GM12873 (cell line): ENCODE results near the gene VPS41.

Source experiments
- TF ChIP-seq, protein P1 (sequence below): IDR thresholded peaks from 2 replicates; pipeline ENCODE4 v1.5.1; 2012; ENCODE audit warnings: low read depth, mild to moderate bottlenecking, moderate library complexity, low read length, control low read depth; ENCODE audit not compliant: insufficient read depth; ENCODE audit errors: missing control alignments

VPS41 gene

DNA sequence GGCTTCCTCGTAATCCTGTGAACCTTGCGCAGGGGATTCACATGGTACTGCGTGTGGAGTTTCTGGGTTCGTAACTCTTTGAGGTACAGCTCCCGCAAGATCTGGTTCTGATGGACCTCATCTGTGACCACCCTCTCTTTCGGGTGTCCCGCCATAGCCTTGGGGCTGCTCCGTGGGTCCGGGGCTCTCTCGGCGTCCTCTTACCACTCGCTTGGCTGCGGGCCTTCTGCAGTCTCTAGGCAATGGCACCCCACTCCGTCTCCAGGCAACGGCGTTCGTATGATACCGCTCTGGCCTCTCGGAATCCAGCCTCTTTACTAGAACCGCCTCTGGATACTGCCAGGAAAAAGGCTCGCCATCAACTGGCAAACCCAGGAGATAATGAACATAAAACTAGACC, 223.1 kb downstream of the VPS41 start:
- TF ChIP-seq, protein P1, sequence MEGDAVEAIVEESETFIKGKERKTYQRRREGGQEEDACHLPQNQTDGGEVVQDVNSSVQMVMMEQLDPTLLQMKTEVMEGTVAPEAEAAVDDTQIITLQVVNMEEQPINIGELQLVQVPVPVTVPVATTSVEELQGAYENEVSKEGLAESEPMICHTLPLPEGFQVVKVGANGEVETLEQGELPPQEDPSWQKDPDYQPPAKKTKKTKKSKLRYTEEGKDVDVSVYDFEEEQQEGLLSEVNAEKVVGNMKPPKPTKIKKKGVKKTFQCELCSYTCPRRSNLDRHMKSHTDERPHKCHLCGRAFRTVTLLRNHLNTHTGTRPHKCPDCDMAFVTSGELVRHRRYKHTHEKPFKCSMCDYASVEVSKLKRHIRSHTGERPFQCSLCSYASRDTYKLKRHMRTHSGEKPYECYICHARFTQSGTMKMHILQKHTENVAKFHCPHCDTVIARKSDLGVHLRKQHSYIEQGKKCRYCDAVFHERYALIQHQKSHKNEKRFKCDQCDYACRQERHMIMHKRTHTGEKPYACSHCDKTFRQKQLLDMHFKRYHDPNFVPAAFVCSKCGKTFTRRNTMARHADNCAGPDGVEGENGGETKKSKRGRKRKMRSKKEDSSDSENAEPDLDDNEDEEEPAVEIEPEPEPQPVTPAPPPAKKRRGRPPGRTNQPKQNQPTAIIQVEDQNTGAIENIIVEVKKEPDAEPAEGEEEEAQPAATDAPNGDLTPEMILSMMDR, result no peak

DNA sequence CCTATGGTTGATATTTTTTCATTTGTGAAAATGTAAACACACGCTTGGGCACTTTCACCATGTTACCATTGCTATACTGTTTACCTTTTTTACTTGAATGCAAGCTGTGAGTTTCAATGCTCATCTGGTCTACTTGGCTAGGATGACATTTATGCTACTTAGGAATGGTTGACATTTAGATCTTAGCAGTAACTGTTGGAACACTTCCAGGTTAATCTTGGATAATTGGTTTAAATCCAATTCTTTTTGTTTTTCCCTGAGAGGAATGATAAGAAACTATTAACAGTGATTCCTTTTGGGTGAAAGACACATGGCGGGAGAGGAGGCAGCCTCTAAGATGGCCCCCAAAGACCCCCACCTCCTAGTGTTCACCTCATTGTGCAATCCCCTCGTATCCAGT, 226.4 kb downstream of the VPS41 start:
- TF ChIP-seq, protein P1, result no peak

DNA sequence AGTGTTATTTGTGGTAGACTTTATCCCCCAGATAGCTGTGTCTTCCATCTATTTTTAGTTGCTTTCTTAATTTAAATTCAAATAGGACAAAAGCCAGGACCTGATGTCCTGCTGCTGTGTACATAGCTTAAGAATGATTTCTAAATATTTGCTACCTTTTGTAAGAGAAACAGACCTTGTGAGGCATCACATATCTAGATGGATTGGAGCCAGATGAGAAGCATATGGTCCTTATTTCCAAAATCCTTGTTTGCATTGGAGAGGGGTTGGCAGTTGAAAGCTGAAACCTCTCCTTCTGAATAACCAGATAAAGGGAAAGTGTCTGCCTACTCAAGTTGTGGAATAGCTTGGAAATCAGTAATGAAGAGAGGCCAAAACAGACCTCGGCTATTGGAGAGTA, 227.1 kb downstream of the VPS41 start:
- TF ChIP-seq, protein P1, result no peak

DNA sequence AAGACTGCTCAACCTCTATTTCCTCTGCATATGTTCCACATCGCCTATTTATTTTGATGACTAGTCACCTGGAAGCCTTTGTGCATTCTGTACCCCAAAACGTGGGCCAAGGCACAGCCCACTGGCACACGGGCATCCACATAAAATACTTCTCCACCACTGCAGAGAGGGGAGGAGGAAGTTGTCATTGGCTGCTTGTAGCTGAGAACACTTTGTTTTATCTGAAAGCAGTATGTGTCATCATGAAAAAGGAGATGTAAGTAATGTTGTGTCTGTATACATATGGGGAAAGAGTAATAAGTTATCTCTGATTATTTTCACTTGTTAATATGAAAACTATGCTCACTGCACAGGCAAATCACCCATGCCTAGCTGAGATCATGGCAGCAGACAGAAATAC, 229.6 kb downstream of the VPS41 start:
- TF ChIP-seq, protein P1, result no peak

DNA sequence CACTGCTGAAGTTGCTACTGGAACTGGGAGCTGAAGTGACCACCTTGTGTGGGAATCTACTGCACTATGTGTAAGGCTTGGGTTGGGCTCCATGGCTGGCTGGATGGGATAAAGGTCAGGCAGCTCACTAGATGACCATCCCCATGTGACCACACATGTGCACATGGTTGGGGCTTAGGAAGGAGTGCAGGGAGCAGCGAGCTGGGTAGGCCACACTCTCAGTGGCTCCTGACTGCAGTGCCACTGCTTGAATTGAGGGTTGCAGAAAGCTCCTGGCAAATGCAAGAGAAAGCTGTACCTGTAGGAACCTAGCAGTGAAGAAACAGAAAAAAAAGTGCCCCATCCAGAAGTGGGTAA, 230.3 kb downstream of the VPS41 start:
- TF ChIP-seq, protein P1, result no peak

DNA sequence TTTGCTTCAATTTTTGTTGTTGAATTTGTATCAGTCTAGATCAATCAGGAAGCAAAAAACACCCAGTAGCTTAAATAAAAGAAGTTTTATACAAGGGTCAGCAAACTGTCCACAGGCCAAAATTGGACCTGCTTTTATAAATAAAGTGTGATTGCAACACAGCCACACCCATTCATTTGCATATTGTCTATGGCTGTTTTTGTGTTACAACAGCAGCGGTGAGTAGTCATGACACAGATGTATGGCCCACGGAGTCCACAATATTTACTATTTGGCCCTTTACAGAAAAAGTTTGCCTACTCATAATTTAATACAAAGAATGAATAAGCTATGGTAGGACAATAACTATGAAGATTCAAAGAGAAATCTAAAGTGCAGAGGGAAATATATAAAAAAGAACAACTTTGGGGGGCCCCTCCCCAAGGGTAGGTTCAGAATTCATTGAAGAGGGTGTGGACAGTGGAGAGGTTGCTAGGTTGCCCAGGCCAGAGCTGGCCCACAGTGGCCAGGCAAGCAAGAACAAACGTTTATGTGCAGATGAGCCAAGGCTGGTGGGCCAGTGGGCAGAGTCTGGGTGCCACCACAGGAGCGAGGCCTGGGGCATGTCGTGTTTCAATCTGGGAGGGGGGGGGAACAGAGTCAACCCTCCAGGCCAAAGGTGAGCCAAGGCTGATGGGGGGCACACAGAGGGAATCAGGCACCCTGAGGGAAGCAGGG, 230.9 kb downstream of the VPS41 start:
- TF ChIP-seq, protein P1, result no peak

DNA sequence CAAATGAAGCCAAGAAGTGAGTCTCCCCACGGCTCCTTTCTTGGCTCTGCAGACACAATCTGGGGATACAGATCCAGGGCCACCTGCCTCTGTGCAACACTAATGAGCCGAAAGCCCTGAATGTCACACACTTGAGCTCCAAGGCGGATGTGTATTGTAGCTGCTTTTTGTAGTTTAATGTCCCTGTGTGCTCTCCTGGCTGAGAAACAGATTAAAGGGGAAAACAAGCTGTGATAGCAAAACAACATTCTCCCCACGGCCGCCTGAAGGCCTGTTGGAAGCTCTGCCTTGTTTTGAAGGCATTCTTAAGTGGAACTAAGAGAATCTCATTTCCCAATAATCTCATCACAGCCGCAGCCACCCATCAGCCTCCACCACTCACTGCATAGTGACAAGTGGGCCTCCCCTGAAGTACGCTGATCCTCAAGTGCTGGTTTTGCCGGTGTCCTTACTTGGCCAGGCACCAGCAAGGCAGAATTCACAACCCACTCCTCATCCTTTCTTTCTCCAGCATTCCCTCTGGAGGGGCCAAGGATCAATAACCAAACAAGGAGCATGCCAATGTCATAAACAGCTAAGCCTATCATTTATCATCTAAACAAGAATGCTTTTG, 233.4 kb downstream of the VPS41 start:
- TF ChIP-seq, protein P1, result no peak
